B cell (primary cell): ENCODE data around the gene IL1R1. TPM values are rescaled to one million over a fixed set of nuclear protein-coding genes. Genes with fewer than 3 reads are reported as not detected.

ENCODE experiments used
- ATAC-seq: fragments of 200-7000 bp; cut with Tn5 transposase; one replicate; pipeline ENCODE4 v1.10.0; 2021; ENCODE audit warnings: low read depth, mild to moderate bottlenecking, moderate number of reproducible peaks, moderate library complexity
- CTCF ChIA-PET: fragments of 350-600 bp; sonication (Branson Sonifier 250); formaldehyde crosslinking; loops from one replicate; lab custom pipeline; 2021; ENCODE audit warnings: antibody characterized with exemption, inconsistent platforms; lab: Charles Lee
- POLR2A ChIA-PET: fragments of 350-600 bp; sonication (Branson Sonifier 250); formaldehyde crosslinking; loops from one replicate; lab custom pipeline; 2021; ENCODE audit warnings: antibody characterized with exemption; lab: Charles Lee
- DNase-seq: peaks from one replicate; pipeline ENCODE4 v3.0.0; 2013
- H2AFZ ChIP-seq: 2 replicates; pipeline ENCODE4 v1.6.1; 2012; ENCODE audit warnings: mild to moderate bottlenecking, low read depth, low read length; ENCODE audit not compliant: insufficient read depth, poor library complexity, severe bottlenecking
- H3K27ac ChIP-seq, 2 donors: 1 replicate in 1 of 2; 2 replicates in 1 of 2; pipeline ENCODE4 v1.5.1; 2012 to 2013; ENCODE audit warnings: low read length in 2 of 2, mild to moderate bottlenecking in 2 of 2, moderate library complexity in 1 of 2
- H3K27me3 ChIP-seq, 4 experiments: fragments of 200-600 bp in 1 of 4; sonication (generic) in 1 of 4; replicated peaks in 1 of 4; 1 replicate in 2 of 4; 2 replicates in 2 of 4; pipeline versions ENCODE4 v1.6.1 to v1.7.0; 2013 to 2016; ENCODE audit warnings: low read length in 3 of 4, mild to moderate bottlenecking in 2 of 4, mixed read lengths in 1 of 4, moderate library complexity in 1 of 4; ENCODE audit not compliant: insufficient read depth in 4 of 4, control insufficient read depth in 3 of 4; ENCODE audit errors: control extremely low read depth in 1 of 4
- H3K36me3 ChIP-seq, 2 experiments: replicated peaks in 1 of 2; 1 replicate in 1 of 2; 2 replicates in 1 of 2; pipeline versions ENCODE4 v1.6.1 to v1.7.1; 2013; ENCODE audit warnings: low read length in 1 of 2; ENCODE audit not compliant: insufficient read depth in 2 of 2, control insufficient read depth in 1 of 2; ENCODE audit errors: control extremely low read depth in 1 of 2, extremely low read depth in 1 of 2
- H3K4me1 ChIP-seq, 2 donors: fragments of 200-600 bp in 1 of 2; sonication (generic) in 1 of 2; 1 replicate in 1 of 2; 2 replicates in 1 of 2; pipeline versions ENCODE4 v1.5.1 to v1.6.1; 2013 to 2017; ENCODE audit warnings: low read length in 2 of 2; ENCODE audit not compliant: control insufficient read depth in 2 of 2, insufficient read depth in 2 of 2
- H3K4me2 ChIP-seq: replicated peaks from 2 replicates; pipeline ENCODE3; 2012; ENCODE audit warnings: mild to moderate bottlenecking, low read depth, low read length; ENCODE audit not compliant: poor library complexity, severe bottlenecking
- H3K4me3 ChIP-seq, 5 experiments: fragments of 200-600 bp in 1 of 5; sonication (generic) in 1 of 5; 1 replicate in 3 of 5; 2 replicates in 2 of 5; pipeline versions ENCODE4 v1.5.1 to v1.7.0; 2011 to 2016; ENCODE audit warnings: low read length in 4 of 5, mild to moderate bottlenecking in 4 of 5, low read depth in 2 of 5, control low read depth in 1 of 5, moderate library complexity in 1 of 5; ENCODE audit not compliant: insufficient read depth in 1 of 5; ENCODE audit errors: control extremely low read depth in 1 of 5, extremely low read depth in 1 of 5
- H3K79me2 ChIP-seq: fragments of 200-600 bp; sonication (generic); one replicate; pipeline ENCODE4 v1.6.0; 2016; ENCODE audit warnings: low read length; ENCODE audit not compliant: control insufficient read depth, insufficient read depth
- H3K9ac ChIP-seq: fragments of 200-600 bp; sonication (generic); 2 replicates; pipeline ENCODE4 v1.6.1; 2017; ENCODE audit warnings: mild to moderate bottlenecking, low read length, moderate library complexity
- H3K9me3 ChIP-seq, 3 donors: one replicate each; pipeline versions ENCODE4 v1.6.1 to v1.7.1; 2013; ENCODE audit warnings: low read length in 2 of 3; ENCODE audit not compliant: control insufficient read depth in 2 of 3, insufficient read depth in 1 of 3; ENCODE audit errors: control extremely low read depth in 1 of 3
- H4K20me1 ChIP-seq: 2 replicates; pipeline ENCODE4 v1.6.0; 2012; ENCODE audit warnings: mild to moderate bottlenecking, low read length; ENCODE audit not compliant: insufficient read depth, control insufficient read depth, poor library complexity, severe bottlenecking
- H3K27ac Mint-ChIP-seq: one replicate; pipeline ENCODE4 v1.8.0; 2021; ENCODE audit warnings: mixed read lengths
- H3K27me3 Mint-ChIP-seq: one replicate; pipeline ENCODE4 v1.8.0; 2021; ENCODE audit warnings: mixed read lengths
- H3K4me1 Mint-ChIP-seq: one replicate; pipeline ENCODE4 v1.8.0; 2021; ENCODE audit warnings: mixed read lengths
- H3K4me3 Mint-ChIP-seq: one replicate; pipeline ENCODE4 v1.8.0; 2021; ENCODE audit warnings: mixed read lengths
- H3K9me3 Mint-ChIP-seq: one replicate; pipeline ENCODE4 v1.8.0; 2022; ENCODE audit warnings: mixed read lengths; ENCODE audit not compliant: insufficient read depth
- CTCF ChIP-seq: fragments of 200-600 bp; IDR thresholded peaks from one replicate; pipeline ENCODE4 v1.8.0; 2022; ENCODE audit warnings: antibody characterized with exemption, mild to moderate bottlenecking
- EZH2 ChIP-seq: IDR thresholded peaks from 2 replicates; pipeline ENCODE4 v1.6.1; 2012; ENCODE audit warnings: borderline replicate concordance, low read depth, mild to moderate bottlenecking, moderate library complexity, low read length; ENCODE audit not compliant: insufficient read depth, poor library complexity, severe bottlenecking
- WGBS: methylation state at CpG from one replicate; pipeline ENCODE4 v1.1.5; 2013; ENCODE audit warnings: missing lambda C conversion rate; ENCODE audit not compliant: insufficient coverage; 5-methylcytosine and 5-hydroxymethylcytosine counted together
- intact Hi-C: fragments of 100-400 bp; cut with micrococcal nuclease; formaldehyde crosslinking; loops from one replicate; pipeline ENCODE4 v1.10.0; 2022
- polyA plus RNA-seq: library from polyadenylated mRNA; depleted of rRNA; stranded (reverse); fragments of >200 nt; gene quantifications from 2 replicates; pipeline ENCODE4 v1.2.3, GENCODE V29; 2012
- total RNA-seq, 2 donors: library from RNA; stranded (reverse); fragments of 120-200 nt in 1 of 2; gene quantifications; 1 replicate in 1 of 2; 2 replicates in 1 of 2; pipeline versions ENCODE4 v1.2.3 to v1.2.4, GENCODE V29; 2013 to 2022

The IL1R1 gene
- total and polyA plus RNA-seq, 2 donors (not counting 1 experiment from before 2014, with no cell fraction given) = not detected

- intact Hi-C loops = no loop called here
- POLR2A ChIA-PET = no interaction called here
- no peak overlapping the region for H3K27ac Mint-ChIP-seq
Observed at GRCh38 chr2:102111823-102112222, 30.7 kb upstream of the IL1R1 start.

GRCh38 chr2:102112271-102112670, 30.3 kb upstream of the IL1R1 start:
- Histone ChIP-seq H3K4me2 (no peak overlapping the region), H3K9me3 (no peaks in the 10 kb centered on the region), H3K9ac (no peak overlapping the region), H2AFZ (no peak overlapping the region), H3K27me3 (no peaks in the 10 kb centered on the region), H3K27ac (no peak overlapping the region), H3K79me2 (no peaks in the 10 kb centered on the region), H3K4me1 (no peaks in the 10 kb centered on the region), H3K4me3 (no peak overlapping the region), H4K20me1 (no peaks in the 10 kb centered on the region), H3K36me3 (no peaks in the 10 kb centered on the region)
- no peak overlapping the region for H3K27ac Mint-ChIP-seq
- intact Hi-C loops = no loop called here
- ChIA-PET POLR2A (no interaction called here), CTCF (no interaction called here)
- no peak for DNase-seq
- H3K4me1 Mint-ChIP-seq = no peaks in the 10 kb centered on the region
- no peak overlapping the region for H3K4me3 Mint-ChIP-seq
- H3K9me3 Mint-ChIP-seq = no peaks in the 10 kb centered on the region
- H3K27me3 Mint-ChIP-seq = peaks cover 19% of the 10 kb centered on the region
- no peak for ATAC-seq
- WGBS = 23% methylated on average over 1 of the region's 1 CpG
- TF ChIP-seq CTCF (no peak), EZH2 (no peak)

More at GRCh38 chr2:102111823-102112222, 30.7 kb upstream of the IL1R1 start:
- Histone ChIP-seq H3K9ac (no peak overlapping the region), H3K27ac (no peak overlapping the region), H3K4me3 (no peak overlapping the region), H2AFZ (no peak overlapping the region), H3K79me2 (no peaks in the 10 kb centered on the region), H3K9me3 (no peaks in the 10 kb centered on the region), H3K4me2 (no peak overlapping the region), H4K20me1 (no peaks in the 10 kb centered on the region), H3K4me1 (no peaks in the 10 kb centered on the region), H3K36me3 (no peaks in the 10 kb centered on the region), H3K27me3 (no peaks in the 10 kb centered on the region)
- no peak for ATAC-seq
- Mint-ChIP-seq H3K9me3 (no peaks in the 10 kb centered on the region), H3K4me3 (no peak overlapping the region), H3K4me1 (no peaks in the 10 kb centered on the region), H3K27me3 (peaks cover 19% of the 10 kb centered on the region)
- no peak for TF ChIP-seq EZH2
- no peak for TF ChIP-seq CTCF
- CTCF ChIA-PET = no interaction called here
- WGBS = 90% methylated on average over 1 of the region's 2 CpGs
- DNase-seq = no peak
